GM19324 (cell line): ENCODE measurements around the gene KDM8.

ENCODE experiments used
- ATAC-seq: cut with Tn5 transposase; IDR thresholded peaks from one replicate; pipeline ENCODE4 v1.9.1; 2021; ENCODE audit warnings: mild to moderate bottlenecking, moderate library complexity; ENCODE audit not compliant: unreplicated experiment, low FRiP score

The KDM8 gene

GRCh38 chr16:27214084-27214961, 11.0 kb downstream of the KDM8 start:
- no peak for ATAC-seq

GRCh38 chr16:27215660-27216059, 12.3 kb downstream of the KDM8 start:
- no peak for ATAC-seq

GRCh38 chr16:27216297-27216885, 13.1 kb downstream of the KDM8 start:
- ATAC-seq, result no peak

GRCh38 chr16:27217256-27217655, 13.9 kb downstream of the KDM8 start:
- no peak for ATAC-seq

- ATAC-seq, result no peak
Measured at GRCh38 chr16:27218756-27219155, 15.4 kb downstream of the KDM8 start.

- ATAC-seq, result no peak
Measured at GRCh38 chr16:27219161-27219560, 15.8 kb downstream of the KDM8 start.

- ATAC-seq, result no peak
Measured at GRCh38 chr16:27220120-27220519, 16.8 kb downstream of the KDM8 start.

GRCh38 chr16:27220527-27220926, 17.2 kb downstream of the KDM8 start:
- ATAC-seq, result no peak

GRCh38 chr16:27220991-27221390, 17.7 kb downstream of the KDM8 start:
- ATAC-seq, result no peak

- ATAC-seq, result no peak
Measured at GRCh38 chr16:27221576-27222248, 18.4 kb downstream of the KDM8 start.

- no peak for ATAC-seq
Measured at GRCh38 chr16:27222249-27223225, 19.2 kb downstream of the KDM8 start.

GRCh38 chr16:27223226-27223610, 19.9 kb downstream of the KDM8 start:
- ATAC-seq, result no peak

GRCh38 chr16:27223701-27224100, 20.4 kb downstream of the KDM8 start:
- ATAC-seq, result no peak

- no peak for ATAC-seq
Measured at GRCh38 chr16:27224271-27224737, 21.0 kb downstream of the KDM8 start.

- no peak for ATAC-seq
Measured at GRCh38 chr16:27224741-27225300, 21.5 kb downstream of the KDM8 start.

GRCh38 chr16:27225536-27226360, 22.4 kb downstream of the KDM8 start:
- ATAC-seq, result no peak

- no peak for ATAC-seq
Measured at GRCh38 chr16:27226476-27226875, 23.1 kb downstream of the KDM8 start.

- no peak for ATAC-seq
Measured at GRCh38 chr16:27226976-27227705, 23.8 kb downstream of the KDM8 start.
